GM21367 (cell line): Measurements from ENCODE around the gene OFD1.

ENCODE experiments used
- ATAC-seq: cut with Tn5 transposase; IDR thresholded peaks from one replicate; pipeline ENCODE4 v1.9.1; 2021; ENCODE audit not compliant: unreplicated experiment

OFD1 gene

DNA sequence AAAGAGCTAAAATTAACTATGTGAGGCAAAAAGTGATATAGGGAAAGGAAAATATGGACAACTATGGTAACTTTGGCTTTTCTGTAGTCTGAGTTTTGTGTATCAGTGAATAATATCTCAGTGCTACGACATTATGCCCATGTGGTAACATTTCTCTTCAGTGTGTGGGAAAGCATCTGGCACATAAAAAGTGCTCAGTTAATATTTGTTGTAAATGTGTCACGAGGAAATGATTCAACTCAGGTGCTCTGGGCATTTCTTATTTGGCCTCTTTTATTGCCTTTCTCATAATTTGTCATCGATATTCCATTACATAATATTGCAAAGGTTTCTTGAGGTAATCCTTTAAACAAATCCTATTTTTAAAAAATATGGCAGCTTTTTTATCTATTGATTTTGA lies 17.6 kb downstream of the OFD1 start:
- no peak for ATAC-seq

DNA sequence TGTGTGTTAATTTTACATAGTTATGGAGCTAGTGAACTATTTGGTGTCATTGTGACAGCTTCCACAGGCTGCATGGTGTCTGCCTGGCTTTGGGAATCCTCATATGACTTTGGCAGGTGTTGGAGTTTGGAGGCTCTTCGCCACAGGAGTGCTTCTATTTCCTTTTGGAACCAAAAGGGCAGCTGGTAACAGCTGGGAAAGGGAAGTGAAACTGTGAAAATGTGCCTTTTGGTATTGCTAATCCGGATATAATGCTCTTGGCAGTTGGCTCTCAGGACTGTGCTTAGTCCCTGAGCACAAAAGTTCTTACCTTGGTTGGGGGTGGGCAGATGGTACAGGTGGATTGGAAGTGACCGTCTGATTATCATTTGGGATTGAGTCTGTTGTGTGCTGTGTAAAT lies 18.1 kb downstream of the OFD1 start:
- ATAC-seq: peak; percentile 54

- ATAC-seq: no peak
Observed at GRCh38 chrX:13754765-13755164, 20.2 kb downstream of the OFD1 start.

- ATAC-seq: no peak
Observed at GRCh38 chrX:13755254-13755653, 20.7 kb downstream of the OFD1 start.

DNA sequence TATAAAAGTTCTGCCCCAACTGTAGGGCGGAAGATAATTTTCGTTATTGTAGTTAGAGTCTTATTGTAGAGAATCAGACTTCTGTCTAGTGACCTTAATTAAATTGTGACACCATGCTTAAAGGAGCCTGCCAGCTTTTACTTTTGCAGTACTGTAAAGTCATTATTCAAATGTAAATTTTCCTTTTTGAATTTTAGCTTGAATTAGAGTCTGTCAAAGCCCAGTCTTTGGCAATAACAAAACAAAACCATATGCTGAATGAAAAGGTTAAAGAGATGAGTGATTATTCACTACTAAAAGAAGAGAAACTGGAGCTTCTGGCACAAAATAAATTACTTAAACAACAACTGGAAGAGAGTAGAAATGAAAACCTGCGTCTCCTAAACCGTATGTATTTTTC lies 21.8 kb downstream of the OFD1 start:
- ATAC-seq: no peak

GRCh38 chrX:13759152-13759718 lies 24.7 kb downstream of the OFD1 start:
- peak; percentile 55 for ATAC-seq

DNA sequence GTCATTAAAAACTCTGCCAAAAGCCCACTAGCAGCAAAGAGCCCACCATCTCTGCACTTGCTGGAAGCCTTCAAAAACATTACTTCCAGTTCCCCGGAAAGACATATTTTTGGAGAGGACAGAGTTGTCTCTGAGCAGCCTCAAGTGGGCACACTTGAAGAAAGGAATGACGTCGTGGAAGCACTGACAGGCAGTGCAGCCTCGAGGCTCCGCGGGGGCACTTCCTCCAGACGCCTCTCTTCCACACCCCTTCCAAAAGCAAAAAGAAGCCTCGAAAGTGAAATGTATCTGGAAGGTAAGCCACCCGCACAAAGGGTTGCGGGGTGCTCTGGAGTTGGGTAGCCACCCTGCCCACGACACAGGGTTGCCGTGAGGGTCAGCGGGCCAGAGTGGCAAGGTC lies 25.9 kb downstream of the OFD1 start:
- no peak for ATAC-seq

DNA sequence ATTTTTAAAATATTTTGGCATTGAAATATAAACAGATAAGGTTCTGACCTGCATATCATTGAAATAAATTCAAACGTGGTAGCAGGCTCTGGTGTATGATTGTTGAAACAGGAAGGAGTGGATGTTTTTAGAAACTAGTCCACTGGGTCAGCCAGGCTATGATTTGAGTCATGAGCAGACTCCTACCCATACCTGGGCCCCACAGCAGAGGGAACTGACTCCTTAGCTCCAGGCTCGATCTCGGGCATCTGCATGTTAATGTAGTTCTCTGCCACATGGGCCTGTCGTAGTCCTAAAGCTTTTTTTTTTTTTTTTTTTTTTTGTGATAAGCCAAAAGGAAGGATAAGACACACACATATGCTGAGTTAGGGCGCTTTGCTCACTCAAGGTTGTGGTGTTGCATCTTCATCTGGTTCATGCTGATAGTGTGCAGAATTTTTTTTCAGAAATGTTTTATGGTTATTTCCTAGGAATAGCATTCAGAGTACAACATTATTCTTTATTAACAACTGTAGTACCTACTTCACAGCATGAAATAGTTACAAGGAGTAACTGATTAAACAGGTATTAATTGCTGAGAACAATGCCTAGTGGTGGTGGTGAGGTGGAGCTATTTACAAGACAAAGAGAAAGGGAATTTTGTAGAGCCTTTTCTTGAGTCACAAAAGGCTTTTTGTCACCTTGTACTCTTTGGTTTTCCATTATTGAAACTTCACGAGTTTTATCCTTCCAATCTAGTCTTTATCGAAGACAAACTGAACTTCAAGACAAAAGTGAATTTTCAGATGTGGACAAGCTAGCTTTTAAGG lies 27.3 kb downstream of the OFD1 start:
- peak; percentile 71 for ATAC-seq

GRCh38 chrX:13763489-13763888 lies 28.9 kb downstream of the OFD1 start:
- no peak for ATAC-seq

DNA sequence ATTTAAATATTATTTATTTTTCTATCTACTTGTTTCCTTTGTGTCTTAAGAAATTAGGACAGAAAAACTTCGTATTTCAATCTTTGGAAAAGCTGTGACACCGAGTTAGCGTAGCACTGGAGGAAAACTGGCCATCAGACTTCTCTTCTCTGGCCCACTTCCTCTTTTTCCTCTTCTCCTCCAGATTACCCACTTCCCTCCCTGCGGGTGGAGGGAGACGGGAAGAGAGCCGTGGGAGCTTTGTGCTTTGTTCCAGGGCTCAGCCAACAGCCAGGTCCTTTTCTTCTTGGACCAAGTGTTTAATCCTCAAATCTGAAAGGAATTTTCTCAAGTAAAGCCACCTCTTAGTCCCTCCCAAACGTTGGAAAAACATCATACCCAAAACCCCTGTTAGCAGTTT lies 29.7 kb downstream of the OFD1 start:
- ATAC-seq: no peak

- ATAC-seq: no peak
Observed at GRCh38 chrX:13764765-13765164, 30.2 kb downstream of the OFD1 start.

DNA sequence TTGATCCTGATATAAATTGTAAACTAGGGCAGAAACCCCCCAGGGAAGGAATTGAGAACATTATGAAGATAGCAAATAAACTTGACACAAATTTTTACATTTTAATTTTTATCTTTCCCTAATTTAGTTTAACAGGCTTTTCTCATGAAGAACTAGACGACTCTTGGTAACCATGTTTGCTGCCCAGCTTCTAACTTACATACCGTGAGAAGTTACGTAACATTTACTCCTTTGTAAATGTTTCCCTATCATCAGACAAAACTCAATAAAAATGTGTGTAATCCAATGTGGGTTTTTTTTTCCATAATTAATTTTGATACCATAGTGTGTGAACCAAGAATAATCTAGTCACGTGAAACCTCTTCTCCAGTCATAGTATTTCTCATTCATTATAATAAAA lies 34.4 kb downstream of the OFD1 start:
- ATAC-seq: no peak

DNA sequence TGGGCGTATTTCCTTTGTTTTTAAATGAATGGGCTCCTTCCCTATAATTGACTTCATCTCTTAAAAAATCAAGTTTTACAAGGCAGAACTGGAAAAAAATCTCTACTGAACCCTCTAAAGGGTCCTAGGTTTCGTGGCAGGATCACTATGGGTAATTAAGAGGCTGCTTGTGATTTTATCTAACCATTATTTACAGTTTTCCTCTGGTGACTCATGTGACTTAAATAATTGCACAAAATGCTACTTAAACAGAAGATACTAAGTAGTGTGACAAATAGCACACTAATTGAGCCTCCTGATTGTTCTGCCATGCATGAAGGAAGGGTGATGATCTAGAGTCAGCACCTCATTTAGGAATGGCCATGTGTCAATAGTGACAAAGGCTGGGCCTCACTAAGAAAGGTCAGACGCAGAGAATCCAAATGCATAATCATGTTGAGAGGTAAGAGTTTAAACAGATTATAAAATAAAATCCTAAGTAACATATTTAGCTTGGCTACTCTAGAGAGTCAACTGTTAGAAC lies 35.5 kb downstream of the OFD1 start:
- ATAC-seq: no peak

GRCh38 chrX:13774696-13775095 lies 40.1 kb downstream of the OFD1 start:
- no peak for ATAC-seq

DNA sequence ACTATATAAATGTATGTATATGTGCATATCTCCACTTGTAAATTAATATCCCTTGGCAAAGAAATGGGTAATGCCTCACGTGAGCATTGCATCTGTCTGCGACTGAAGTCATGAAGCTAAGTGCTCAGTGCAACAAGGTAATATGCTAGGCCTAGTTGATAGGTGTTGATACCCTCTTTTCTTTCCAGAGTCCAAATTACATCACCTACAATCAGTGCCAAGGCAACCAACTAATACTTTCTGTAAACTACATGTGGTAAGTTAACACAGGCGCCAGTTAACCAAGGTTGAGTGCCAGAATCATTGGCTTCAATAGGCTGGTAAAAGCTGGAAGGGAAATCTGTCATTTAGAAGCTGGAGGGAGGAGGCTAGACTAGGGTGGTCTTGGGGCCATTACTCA lies 41.3 kb downstream of the OFD1 start:
- no peak for ATAC-seq

- ATAC-seq: no peak
Observed at GRCh38 chrX:13776387-13776786, 41.8 kb downstream of the OFD1 start.

DNA sequence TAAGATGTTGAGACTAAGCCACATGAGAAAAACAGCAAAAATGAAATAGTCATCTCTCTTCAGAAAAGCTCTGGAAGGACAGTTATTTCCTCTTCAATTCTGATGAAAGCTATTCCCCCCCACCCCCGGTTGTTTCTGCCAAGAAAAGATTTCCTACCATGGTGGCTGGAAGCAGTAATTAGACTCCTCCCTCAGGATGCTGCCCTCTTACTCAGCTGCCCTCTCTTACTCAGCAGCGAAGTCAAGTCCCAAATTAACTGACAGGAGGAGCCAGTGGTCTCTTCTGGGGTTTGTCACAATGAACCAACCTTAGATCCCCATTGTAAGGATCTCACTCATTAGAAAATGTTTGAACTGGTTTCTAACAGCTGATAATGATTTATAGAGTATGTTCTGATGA lies 44.4 kb downstream of the OFD1 start:
- ATAC-seq: no peak

GRCh38 chrX:13780868-13781427 lies 46.4 kb downstream of the OFD1 start:
- no peak for ATAC-seq

- ATAC-seq: no peak
Observed at GRCh38 chrX:13786048-13786447, 51.5 kb downstream of the OFD1 start.

DNA sequence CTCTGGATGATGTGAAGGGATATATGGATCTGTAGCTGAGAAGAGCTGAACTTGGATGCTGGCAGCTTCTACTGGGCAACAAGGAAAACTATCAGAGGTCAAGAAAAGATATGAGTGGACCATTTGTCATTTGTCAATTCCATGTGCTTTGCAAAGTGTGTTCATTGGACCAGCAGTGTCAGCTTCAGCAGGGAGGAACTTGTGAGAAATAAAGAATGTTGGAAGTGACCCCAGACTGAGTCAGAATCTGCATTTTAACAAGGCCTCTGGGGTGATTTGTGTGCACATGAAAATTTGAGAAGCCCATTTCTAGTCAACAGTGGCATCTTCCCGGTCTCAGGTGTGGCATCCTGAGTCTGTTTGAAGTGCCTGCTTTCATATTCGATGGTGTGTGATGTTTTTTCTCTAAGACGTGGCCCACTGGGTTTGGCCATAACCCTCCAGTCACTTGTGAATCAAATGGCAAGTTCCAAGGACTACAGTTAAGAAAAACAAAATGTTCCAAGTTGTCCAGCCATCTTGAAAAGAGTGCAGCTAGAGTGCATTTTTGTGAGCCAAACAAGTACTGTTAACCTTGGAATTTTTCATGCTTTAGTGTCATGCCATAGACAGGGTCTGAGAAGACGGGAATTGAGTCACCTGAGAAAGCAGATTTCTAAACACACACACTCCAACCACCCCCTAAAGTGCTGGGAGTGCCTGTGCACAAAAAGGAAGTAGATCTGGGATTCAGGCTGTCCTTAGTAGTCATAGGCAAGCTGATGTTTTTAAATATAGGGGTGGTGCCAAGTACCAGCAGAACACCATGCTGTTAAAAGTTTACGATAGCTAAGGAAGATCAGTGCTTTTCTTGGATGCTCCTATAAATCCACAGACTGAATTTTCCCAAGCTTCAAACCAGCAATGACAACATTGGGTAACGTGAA lies 55.9 kb downstream of the OFD1 start:
- ATAC-seq: no peak

- ATAC-seq: no peak
Observed at GRCh38 chrX:13791145-13791544, 56.6 kb downstream of the OFD1 start.
